Prostate gland (tissue), 2 donors: ENCODE measurements around the gene HDAC3.

Source experiments
- POLR2A ChIP-seq: fragments of 450-650 bp; IDR thresholded peaks from one replicate; pipeline ENCODE4 v1.6.1; 2016; ENCODE audit warnings: antibody characterized with exemption, mild to moderate bottlenecking
- POLR2AphosphoS5 ChIP-seq: sonication (generic); formaldehyde crosslinking; IDR thresholded peaks from one replicate; pipeline ENCODE4 v1.6.1; 2017; ENCODE audit warnings: antibody characterized with exemption
- TF ChIP-seq, protein P1 (sequence below), 4 experiments: fragments of 200-600 bp in 2 of 4; fragments of 450-650 bp in 2 of 4; sonication (generic) in 2 of 4; IDR thresholded peaks; 1 replicate in 3 of 4; 2 replicates in 1 of 4; pipeline ENCODE4 v1.5.1; 2016 to 2019; ENCODE audit warnings: antibody characterized with exemption in 4 of 4, mild to moderate bottlenecking in 2 of 4, moderate library complexity in 2 of 4

DNA sequence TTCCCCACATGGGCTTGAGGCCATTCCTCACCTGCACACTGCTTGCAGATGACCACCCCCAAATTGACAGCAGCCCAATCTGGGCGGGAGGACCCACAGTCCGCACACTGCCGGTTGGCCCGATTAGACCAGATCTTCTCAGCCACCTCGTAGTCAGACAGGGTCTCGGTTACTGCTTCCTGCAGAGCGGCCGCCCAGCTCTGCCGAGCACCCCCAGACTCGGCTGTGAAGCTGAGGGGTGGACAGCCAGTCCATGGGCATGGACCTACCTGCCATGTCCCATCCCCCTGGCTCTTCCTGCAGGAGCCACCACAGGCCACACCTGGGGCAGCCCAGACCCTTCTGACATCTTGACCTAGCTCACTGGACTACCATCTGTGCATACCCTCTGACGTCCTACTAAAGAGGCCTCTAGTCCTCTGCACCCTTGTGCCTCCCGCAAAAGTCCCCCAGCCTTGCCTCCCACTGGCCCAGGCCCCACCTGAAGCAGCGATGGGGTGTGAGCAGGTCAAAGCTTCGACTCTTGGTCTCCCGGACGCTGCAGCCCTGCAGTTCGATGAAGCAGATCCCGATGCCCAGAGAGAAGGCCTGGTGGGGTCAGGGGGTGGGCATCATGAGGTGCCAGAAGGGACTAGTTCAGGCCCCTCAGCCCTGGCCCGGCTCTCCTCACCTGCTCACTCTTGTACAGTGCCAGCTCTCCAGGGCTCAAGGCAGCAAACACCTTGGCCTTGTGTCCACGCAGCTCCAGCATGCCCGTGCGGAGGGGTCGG is 35.6 kb upstream of the HDAC3 start:
- TF ChIP-seq POLR2AphosphoS5 = no peak
- TF ChIP-seq, protein P1, sequence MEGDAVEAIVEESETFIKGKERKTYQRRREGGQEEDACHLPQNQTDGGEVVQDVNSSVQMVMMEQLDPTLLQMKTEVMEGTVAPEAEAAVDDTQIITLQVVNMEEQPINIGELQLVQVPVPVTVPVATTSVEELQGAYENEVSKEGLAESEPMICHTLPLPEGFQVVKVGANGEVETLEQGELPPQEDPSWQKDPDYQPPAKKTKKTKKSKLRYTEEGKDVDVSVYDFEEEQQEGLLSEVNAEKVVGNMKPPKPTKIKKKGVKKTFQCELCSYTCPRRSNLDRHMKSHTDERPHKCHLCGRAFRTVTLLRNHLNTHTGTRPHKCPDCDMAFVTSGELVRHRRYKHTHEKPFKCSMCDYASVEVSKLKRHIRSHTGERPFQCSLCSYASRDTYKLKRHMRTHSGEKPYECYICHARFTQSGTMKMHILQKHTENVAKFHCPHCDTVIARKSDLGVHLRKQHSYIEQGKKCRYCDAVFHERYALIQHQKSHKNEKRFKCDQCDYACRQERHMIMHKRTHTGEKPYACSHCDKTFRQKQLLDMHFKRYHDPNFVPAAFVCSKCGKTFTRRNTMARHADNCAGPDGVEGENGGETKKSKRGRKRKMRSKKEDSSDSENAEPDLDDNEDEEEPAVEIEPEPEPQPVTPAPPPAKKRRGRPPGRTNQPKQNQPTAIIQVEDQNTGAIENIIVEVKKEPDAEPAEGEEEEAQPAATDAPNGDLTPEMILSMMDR (IDR thresholded peaks at IDR 0.05) = no peak
- no peak for TF ChIP-seq POLR2A
